ENCODE measurements around the gene DDB1.

DNA sequence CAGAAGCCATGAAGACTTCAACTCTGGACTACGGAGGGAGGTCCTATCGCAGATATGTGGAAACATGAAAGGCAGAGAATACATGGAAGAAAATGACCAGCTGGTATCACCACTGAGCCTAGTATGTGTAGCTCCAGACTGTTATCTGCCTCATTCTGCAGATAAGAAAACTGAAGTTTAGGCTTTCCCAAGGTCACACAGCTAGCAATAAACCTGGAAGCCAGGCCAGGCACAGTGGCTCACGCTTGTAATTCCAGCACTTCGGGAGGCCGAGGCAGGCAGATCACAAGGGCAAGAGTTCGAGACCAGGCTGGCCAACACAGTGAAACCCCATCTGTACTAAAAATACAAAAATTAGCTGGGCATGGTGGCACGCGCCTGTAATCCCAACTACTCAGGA lies 22.2 kb downstream of the DDB1 start:
- TF ChIP-seq GATA2 (IDR thresholded peaks at IDR 0.05; ENCODE audit: low read depth, low read length) (no peak), GATA3 (IDR thresholded peaks at IDR 0.05; ENCODE audit: low read depth, low read length) (no peak)
